Measurements from ENCODE around the gene ZFHX3.

Gene ZFHX3

DNA sequence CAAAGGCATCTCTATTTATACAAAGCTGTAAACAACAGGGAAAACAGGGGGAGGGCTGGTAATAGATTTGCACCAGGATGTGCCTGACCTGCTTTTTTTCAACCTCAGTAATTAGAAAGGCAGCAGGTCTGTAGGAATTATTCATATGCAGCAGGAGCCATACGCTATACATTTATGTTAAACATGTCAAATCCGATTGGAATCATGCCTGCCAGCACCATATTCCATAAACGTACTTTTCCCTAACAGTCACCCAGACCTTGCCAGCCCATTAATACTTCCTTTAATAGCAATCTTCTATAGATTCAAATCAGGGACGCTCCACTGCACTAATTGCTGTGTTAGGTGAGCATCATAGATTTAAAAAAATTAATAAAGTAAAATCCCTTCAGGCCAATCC lies 223.9 kb downstream of the ZFHX3 start:
- DNase-seq (ENCODE audit: extremely low spot score): no peak
- TF ChIP-seq CTCF (IDR thresholded peaks at IDR 0.05; ENCODE audit: control extremely low read depth, extremely low read depth, low read depth, missing control alignments): no peak
- ChIA-PET CTCF (interaction anchor here (1.8 kb wide), 1 partner anchor 9 kb away, joined by 10 read pairs; no protein-coding TSS in a partner anchor), POLR2A (no interaction called here)

DNA sequence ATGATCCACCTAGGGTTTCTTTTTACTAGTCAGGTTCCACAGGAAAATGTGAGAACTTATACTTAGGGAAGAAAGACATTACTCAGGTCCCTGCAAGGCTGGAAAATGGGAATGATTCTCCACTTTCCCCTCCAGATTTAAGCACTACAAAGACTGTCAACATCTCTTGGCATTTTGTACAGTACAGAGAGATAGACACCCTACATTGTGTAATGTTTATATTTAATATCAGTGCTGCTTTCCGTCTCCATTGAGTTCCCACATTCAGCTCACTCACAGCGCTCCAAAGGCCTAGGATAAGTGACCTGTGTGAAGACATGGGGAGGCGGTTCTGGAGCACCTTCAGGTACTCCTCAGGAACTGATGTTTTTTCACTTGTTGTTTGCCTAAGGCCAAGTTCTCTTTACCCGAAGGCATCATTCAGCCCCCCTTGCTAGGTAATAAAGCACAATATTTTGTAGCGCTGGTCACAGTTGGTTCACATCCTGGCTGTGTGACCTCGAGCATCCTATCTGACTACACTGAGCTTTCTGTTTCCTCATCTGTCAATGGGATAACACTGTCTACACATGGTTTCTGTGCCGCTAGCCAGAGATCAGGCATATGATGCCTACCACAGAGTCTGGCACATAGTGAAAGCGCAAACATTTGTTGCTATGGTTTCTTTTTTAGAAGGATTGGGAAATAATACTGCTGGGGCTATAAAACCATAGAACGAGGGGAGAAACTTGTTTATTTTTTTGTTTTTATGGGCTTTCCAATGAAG lies 226.6 kb downstream of the ZFHX3 start:
- no peak for TF ChIP-seq CTCF (IDR thresholded peaks at IDR 0.05; ENCODE audit: control extremely low read depth, extremely low read depth, low read depth, missing control alignments)
- DNase-seq (ENCODE audit: extremely low spot score): no peak
- ChIA-PET CTCF (interaction anchor here (1.5 to 2.9 kb wide), 2 partner anchors 11 to 25 kb away, joined by 3 to 19 read pairs; no protein-coding TSS in a partner anchor), POLR2A (no interaction called here)

DNA sequence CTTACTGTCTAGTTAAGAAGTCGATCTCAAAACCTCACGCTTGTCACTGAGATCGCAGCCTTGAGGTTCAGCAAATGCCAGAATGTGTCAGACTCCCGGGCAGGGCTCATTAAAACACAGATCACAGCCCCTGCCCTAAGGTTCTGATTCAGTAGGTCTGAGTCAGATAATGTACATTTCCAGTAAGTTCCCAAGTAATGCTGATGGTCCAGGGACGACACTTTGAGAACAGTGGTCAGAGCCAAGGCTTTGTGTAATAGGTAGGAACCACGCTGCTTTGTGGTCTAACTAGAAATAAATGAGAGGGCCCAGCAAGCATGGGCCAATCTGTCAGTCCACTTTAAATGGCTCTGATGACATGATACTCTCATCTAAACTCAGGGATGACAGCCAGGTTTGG lies 228.6 kb downstream of the ZFHX3 start:
- ChIA-PET POLR2A (no interaction called here), CTCF (interaction anchor here (1.8 to 2.6 kb wide), 2 partner anchors 13 to 318 kb away, joined by 4 to 33 read pairs; no protein-coding TSS in a partner anchor)
- no peak for TF ChIP-seq CTCF (IDR thresholded peaks at IDR 0.05; ENCODE audit: control extremely low read depth, extremely low read depth, low read depth, missing control alignments)
- no peak for DNase-seq (ENCODE audit: extremely low spot score)

DNA sequence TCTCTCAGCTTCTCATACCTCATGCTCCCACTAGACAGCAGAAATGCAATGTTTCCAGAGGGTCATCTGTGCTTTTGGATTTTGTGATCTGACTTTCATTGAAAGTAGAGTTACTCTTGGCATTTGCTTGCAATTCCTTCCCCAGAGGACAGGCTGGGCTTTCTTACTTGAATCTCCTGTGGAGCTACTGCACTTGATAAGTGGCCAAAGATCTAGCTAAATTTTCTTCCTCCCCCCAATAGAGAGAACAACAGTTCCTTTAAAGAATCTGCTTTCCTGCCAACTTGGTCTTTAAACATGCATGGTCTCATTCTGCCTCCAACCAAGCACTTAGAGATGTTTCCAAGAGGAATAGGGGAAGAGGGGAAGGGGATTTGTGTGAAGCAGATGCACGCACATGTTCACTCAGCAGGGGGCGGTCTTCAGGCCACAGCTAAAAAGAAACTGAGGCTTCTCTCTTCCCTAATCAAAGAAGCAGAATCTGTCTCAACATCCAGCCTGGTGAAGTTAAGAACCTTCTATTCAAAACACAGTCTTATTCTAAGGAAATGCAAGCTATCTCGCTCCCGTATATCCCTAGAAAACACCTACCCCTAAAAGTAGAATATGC lies 229.6 kb downstream of the ZFHX3 start:
- POLR2A ChIA-PET: no interaction called here
- DNase-seq (ENCODE audit: extremely low spot score): no peak
- TF ChIP-seq CTCF (IDR thresholded peaks at IDR 0.05; ENCODE audit: control extremely low read depth, extremely low read depth, low read depth, missing control alignments): no peak
- CTCF ChIA-PET: interaction anchor here (0.9 to 2.6 kb wide), 9 partner anchors 9 to 317 kb away, joined by 3 to 33 read pairs (median 4); no protein-coding TSS in a partner anchor

DNA sequence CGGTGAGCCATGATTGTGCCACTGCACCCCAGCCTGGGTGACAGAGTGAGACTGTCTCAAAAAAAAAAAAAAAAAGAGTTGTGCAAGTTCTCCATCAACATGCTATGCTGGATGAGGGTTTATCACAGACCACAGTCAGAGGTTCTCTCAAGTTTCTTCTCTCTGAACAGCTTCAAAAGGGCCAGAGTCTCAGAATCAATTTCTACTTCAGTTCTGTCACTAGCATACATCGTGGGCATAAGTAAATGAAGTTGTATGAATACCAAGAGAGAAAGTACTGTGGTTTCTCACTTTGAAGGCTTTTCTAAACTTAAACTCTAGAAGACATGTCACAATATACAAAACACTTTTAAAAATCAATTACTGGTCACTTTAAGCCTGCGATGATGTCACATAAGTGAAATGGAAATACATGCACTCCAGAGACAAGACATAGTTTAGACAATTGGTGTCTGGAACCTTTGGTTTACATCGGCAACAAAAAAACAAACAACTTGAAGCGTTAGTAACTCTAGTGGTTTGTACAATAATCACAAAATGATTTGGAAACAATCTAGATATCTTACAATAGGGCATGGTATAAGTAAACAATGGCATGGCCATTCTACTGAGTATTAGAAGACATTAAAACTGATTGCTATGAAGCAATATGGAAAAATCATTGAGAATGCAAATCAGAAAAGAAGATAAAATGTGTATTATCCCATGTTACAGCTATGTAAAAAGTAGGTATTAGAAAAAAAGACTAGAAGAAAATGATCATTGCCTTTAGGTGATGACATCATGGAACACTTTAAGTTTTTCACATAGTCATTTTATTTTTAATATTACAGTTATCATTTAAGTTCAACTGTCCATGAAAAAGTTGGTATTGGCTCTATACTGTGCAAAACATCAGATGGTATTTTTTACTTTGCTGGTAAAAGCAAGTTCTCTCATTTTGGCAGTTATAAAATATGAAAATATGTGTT lies 232.3 kb downstream of the ZFHX3 start:
- peak; percentile 30 for DNase-seq (ENCODE audit: extremely low spot score)
- ChIA-PET CTCF (interaction anchor here (3.2 kb wide), 1 partner anchor 17 kb away, joined by 19 read pairs; no protein-coding TSS in a partner anchor), POLR2A (no interaction called here)
- no peak for TF ChIP-seq CTCF (IDR thresholded peaks at IDR 0.05; ENCODE audit: control extremely low read depth, extremely low read depth, low read depth, missing control alignments)

GRCh38 chr16:72814226-72814625 lies 233.7 kb downstream of the ZFHX3 start:
- TF ChIP-seq CTCF (IDR thresholded peaks at IDR 0.05; ENCODE audit: control extremely low read depth, extremely low read depth, low read depth, missing control alignments): no peak
- POLR2A ChIA-PET: no interaction called here
- CTCF ChIA-PET: interaction anchor here (0.8 to 3.2 kb wide), 2 partner anchors 10 to 18 kb away, joined by 3 to 19 read pairs; no protein-coding TSS in a partner anchor
- no peak for DNase-seq (ENCODE audit: extremely low spot score)

All from GM10248 (cell line).